ENCODE data around the gene TGM5. TPM values are rescaled to one million over a fixed set of nuclear protein-coding genes. Genes with fewer than 3 reads are reported as not detected.

TGM5 gene
- not detected for total RNA-seq

- no peaks in the 10 kb centered on the region for H3K27me3 ChIP-seq
- no peak for TF ChIP-seq POLR2A (IDR thresholded peaks at IDR 0.05)
- no peak for TF ChIP-seq EP300 (IDR thresholded peaks at IDR 0.05)
- TF ChIP-seq CTCF (IDR thresholded peaks at IDR 0.05): no peak
- no peaks in the 10 kb centered on the region for H3K4me1 ChIP-seq
- peaks cover 0 to 6% (median 0%) of the 10 kb centered on the region in 4 donors for H3K9me3 ChIP-seq
- DNase-seq (ENCODE audit: low spot score in 2 of 2): no peak
- H3K36me3 ChIP-seq: no peaks in the 10 kb centered on the region
- whole genome bisulfite sequencing, 2 donors: 71 to 75% methylated on average over 8 of the region's 8 CpGs
- H3K27ac ChIP-seq: no peak within 1 kb of the TSS
- no peak within 1 kb of the TSS for H3K4me3 ChIP-seq
Observed at GRCh38 chr15:43266834-43267233, at the start of gene TGM5. TSS of gene TGM5 (minus strand) at chr15:43266928. CDS start at chr15:43266849, 79 bp downstream.

- Histone ChIP-seq H3K27me3 (peaks cover 0 to 26% of the 10 kb centered on the region in 2 donors), H3K4me3 (no peak overlapping the region), H3K27ac (no peak overlapping the region), H3K36me3 (no peaks in the 10 kb centered on the region), H3K9me3 (no peaks in the 10 kb centered on the region), H3K4me1 (no peaks in the 10 kb centered on the region)
- DNase-seq (ENCODE audit: low spot score in 2 of 2): no peak
- no peak for TF ChIP-seq CTCF (IDR thresholded peaks at IDR 0.05)
- 74 to 86% methylated on average over 3 of the region's 3 CpGs for WGBS, 2 donors
Observed at GRCh38 chr15:43314171-43314570, 47.4 kb upstream of the TGM5 start.

- H3K4me1 ChIP-seq: no peaks in the 10 kb centered on the region
- no peak overlapping the region for H3K4me3 ChIP-seq
- no peaks in the 10 kb centered on the region for H3K36me3 ChIP-seq
- peaks cover 0 to 42% of the 10 kb centered on the region in 2 donors for H3K27me3 ChIP-seq
- no peak overlapping the region for H3K27ac ChIP-seq
- WGBS, 2 donors: 63 to 65% methylated on average over 4 of the region's 4 CpGs
- H3K9me3 ChIP-seq: no peaks in the 10 kb centered on the region
- no peak for TF ChIP-seq POLR2A (IDR thresholded peaks at IDR 0.05)
- TF ChIP-seq EP300 (IDR thresholded peaks at IDR 0.05): no peak
- no peak for TF ChIP-seq CTCF (IDR thresholded peaks at IDR 0.05)
- no peak for DNase-seq (ENCODE audit: low spot score in 2 of 2)
Observed at GRCh38 chr15:43312378-43312777, 45.6 kb upstream of the TGM5 start.

- Histone ChIP-seq H3K36me3 (no peaks in the 10 kb centered on the region), H3K4me1 (no peaks in the 10 kb centered on the region), H3K9me3 (no peaks in the 10 kb centered on the region), H3K27ac (no peak within 1 kb of the TSS), H3K4me3 (no peak within 1 kb of the TSS), H3K27me3 (peaks cover 0 to 24% of the 10 kb centered on the region in 2 donors)
- no peak for DNase-seq (ENCODE audit: low spot score in 2 of 2)
- no peak for TF ChIP-seq POLR2A (IDR thresholded peaks at IDR 0.05)
- WGBS, 2 donors: 87 to 90% methylated on average over 11 of the region's 11 CpGs
Observed at GRCh38 chr15:43302205-43302817, 35.6 kb upstream of the TGM5 start, which contains the start of gene TGM7. TSS of gene TGM7 (minus strand) at chr15:43302255.

- H3K4me3 ChIP-seq: no peak overlapping the region
- no peaks in the 10 kb centered on the region for H3K4me1 ChIP-seq
- H3K27ac ChIP-seq: no peak overlapping the region
- H3K36me3 ChIP-seq: no peaks in the 10 kb centered on the region
- H3K27me3 ChIP-seq: peaks cover 0 to 35% of the 10 kb centered on the region in 2 donors
- DNase-seq (ENCODE audit: low spot score in 2 of 2): no peak
- H3K9me3 ChIP-seq: no peaks in the 10 kb centered on the region
- TF ChIP-seq POLR2A (IDR thresholded peaks at IDR 0.05): no peak
- no peak for TF ChIP-seq CTCF (IDR thresholded peaks at IDR 0.05)
- TF ChIP-seq EP300 (IDR thresholded peaks at IDR 0.05): no peak
Observed at GRCh38 chr15:43299884-43300283, 33.2 kb upstream of the TGM5 start.

GRCh38 chr15:43299411-43299810 is 32.7 kb upstream of the TGM5 start:
- no peak for DNase-seq (ENCODE audit: low spot score in 2 of 2)
- WGBS, 2 donors: 92 to 93% methylated on average over 3 of the region's 3 CpGs
- no peaks in the 10 kb centered on the region for H3K4me1 ChIP-seq
- no peaks in the 10 kb centered on the region for H3K36me3 ChIP-seq
- TF ChIP-seq POLR2A (IDR thresholded peaks at IDR 0.05) (no peak), CTCF (IDR thresholded peaks at IDR 0.05) (no peak), EP300 (IDR thresholded peaks at IDR 0.05) (no peak)
- H3K9me3 ChIP-seq: no peaks in the 10 kb centered on the region
- peaks cover 0 to 37% of the 10 kb centered on the region in 2 donors for H3K27me3 ChIP-seq
- no peak overlapping the region for H3K27ac ChIP-seq
- no peak overlapping the region for H3K4me3 ChIP-seq
